NCI-H1092 (cell line): ENCODE results near the gene HPD.
"Not testable (repeated sequence)": the region's sequence is repeated elsewhere in the genome, so short reads cannot be mapped to it uniquely, and the experiment has no call there.

ENCODE experiments used
- DNase-seq: peaks from one replicate; lab custom pipeline; 2025; lab: John Stamatoyannopoulos, UW

Gene HPD

GRCh38 chr12:121798787-121799155 lies 59.9 kb downstream of the HPD start:
- peak; percentile 29 for DNase-seq

- peak; percentile 86 for DNase-seq
Observed at GRCh38 chr12:121797937-121798786, 60.5 kb downstream of the HPD start.

GRCh38 chr12:121796855-121797751 lies 61.6 kb downstream of the HPD start:
- DNase-seq: peak; percentile 16

GRCh38 chr12:121795034-121795968 lies 63.4 kb downstream of the HPD start:
- DNase-seq: peak; percentile 22

- no peak for DNase-seq
Observed at GRCh38 chr12:121794534-121795033, 64.1 kb downstream of the HPD start.

GRCh38 chr12:121793838-121794533 lies 64.7 kb downstream of the HPD start:
- DNase-seq: peak; percentile 57

- DNase-seq: no peak
Observed at GRCh38 chr12:121793440-121793837, 65.2 kb downstream of the HPD start, which contains the start of gene RHOF. Gene RHOF (minus strand): TSS chr12:121793688. CDS start chr12:121793633, 55 bp downstream.

- DNase-seq: no peak
Observed at GRCh38 chr12:121792607-121793439, 65.8 kb downstream of the HPD start.

- DNase-seq: no peak
Observed at GRCh38 chr12:121791671-121792551, 66.7 kb downstream of the HPD start.

- DNase-seq: not testable (repeated sequence)
Observed at GRCh38 chr12:121790785-121791184, 67.9 kb downstream of the HPD start.

- no peak for DNase-seq
Observed at GRCh38 chr12:121789800-121790728, 68.6 kb downstream of the HPD start.
